ENCODE results near the gene RAD51B. TPM values are rescaled to one million over a fixed set of nuclear protein-coding genes. Genes with fewer than 3 reads are reported as not detected.

The RAD51B gene
- total and polyA plus RNA-seq, 2 experiments from 2014 or later = 10.1 to 18.0 TPM

- H3K36me3 ChIP-seq (replicated peaks; ENCODE audit: insufficient read depth, low read depth) = no peaks in the 10 kb centered on the region
- no peak overlapping the region for H2AFZ ChIP-seq
- H3K27me3 ChIP-seq = no peaks in the 10 kb centered on the region
- no peak for TF ChIP-seq EZH2 (IDR thresholded peaks at IDR 0.05; ENCODE audit: borderline replicate concordance)
- TF ChIP-seq EZH2phosphoT487 (IDR thresholded peaks at IDR 0.05; ENCODE audit: low read depth, severe bottlenecking, unreplicated experiment) = no peak
- TF ChIP-seq CTCF (IDR thresholded peaks at IDR 0.05; ENCODE audit: poor library complexity) = no peak
- peak overlapping the region; percentile 36 for H3K27ac ChIP-seq
- no peak for DNase-seq (ENCODE audit: low spot score)
- peaks cover 12% of the 10 kb centered on the region for H3K4me1 ChIP-seq (ENCODE audit: insufficient read depth)
- H4K20me1 ChIP-seq (ENCODE audit: insufficient read depth, poor library complexity, severe bottlenecking) = no peaks in the 10 kb centered on the region
- H3K4me3 ChIP-seq = no peak overlapping the region
- no peaks in the 10 kb centered on the region for H3K9me3 ChIP-seq (ENCODE audit: low read depth)
- no peaks in the 10 kb centered on the region for H3K9me2 ChIP-seq (replicated peaks; ENCODE audit: insufficient read depth)
- H3K79me2 ChIP-seq = no peaks in the 10 kb centered on the region
- WGBS (ENCODE audit: low lambda C conversion rate, missing lambda C conversion rate) = 86% methylated on average over 14 of the region's 14 CpGs
- no peak overlapping the region for H3K4me2 ChIP-seq
Observed at GRCh38 chr14:68692916-68693771, 873.6 kb downstream of the RAD51B start.

- Histone ChIP-seq H2AFZ (no peak overlapping the region), H3K27me3 (no peaks in the 10 kb centered on the region), H3K4me3 (no peak overlapping the region), H3K4me1 (ENCODE audit: insufficient read depth) (peaks cover 5% of the 10 kb centered on the region), H3K4me2 (no peak overlapping the region), H3K36me3 (replicated peaks; ENCODE audit: insufficient read depth, low read depth) (no peaks in the 10 kb centered on the region), H4K20me1 (ENCODE audit: insufficient read depth, poor library complexity, severe bottlenecking) (no peaks in the 10 kb centered on the region), H3K27ac (no peak overlapping the region), H3K79me2 (no peaks in the 10 kb centered on the region), H3K9me2 (replicated peaks; ENCODE audit: insufficient read depth) (no peaks in the 10 kb centered on the region), H3K9me3 (ENCODE audit: low read depth) (no peaks in the 10 kb centered on the region)
- WGBS (ENCODE audit: low lambda C conversion rate, missing lambda C conversion rate) = 84% methylated on average over 2 of the region's 2 CpGs
- TF ChIP-seq EZH2 (IDR thresholded peaks at IDR 0.05; ENCODE audit: borderline replicate concordance) = no peak
- no peak for TF ChIP-seq EZH2phosphoT487 (IDR thresholded peaks at IDR 0.05; ENCODE audit: low read depth, severe bottlenecking, unreplicated experiment)
- TF ChIP-seq CTCF (IDR thresholded peaks at IDR 0.05; ENCODE audit: poor library complexity) = no peak
- DNase-seq (ENCODE audit: low spot score) = no peak
Observed at GRCh38 chr14:68693926-68694325, 874.3 kb downstream of the RAD51B start.

GRCh38 chr14:68694516-68695235 is 875.1 kb downstream of the RAD51B start:
- no peak overlapping the region for H2AFZ ChIP-seq
- H3K9me2 ChIP-seq (replicated peaks; ENCODE audit: insufficient read depth) = no peaks in the 10 kb centered on the region
- H3K36me3 ChIP-seq (replicated peaks; ENCODE audit: insufficient read depth, low read depth) = no peaks in the 10 kb centered on the region
- WGBS (ENCODE audit: low lambda C conversion rate, missing lambda C conversion rate) = 91% methylated on average over 7 of the region's 7 CpGs
- H3K9me3 ChIP-seq (ENCODE audit: low read depth) = no peaks in the 10 kb centered on the region
- no peak overlapping the region for H3K4me3 ChIP-seq
- H3K4me2 ChIP-seq = no peak overlapping the region
- no peaks in the 10 kb centered on the region for H3K79me2 ChIP-seq
- no peaks in the 10 kb centered on the region for H4K20me1 ChIP-seq (ENCODE audit: insufficient read depth, poor library complexity, severe bottlenecking)
- TF ChIP-seq EZH2phosphoT487 (IDR thresholded peaks at IDR 0.05; ENCODE audit: low read depth, severe bottlenecking, unreplicated experiment) (no peak), CTCF (IDR thresholded peaks at IDR 0.05; ENCODE audit: poor library complexity) (no peak), EZH2 (IDR thresholded peaks at IDR 0.05; ENCODE audit: borderline replicate concordance) (no peak)
- no peak for DNase-seq (ENCODE audit: low spot score)
- H3K27me3 ChIP-seq = no peaks in the 10 kb centered on the region
- H3K4me1 ChIP-seq (ENCODE audit: insufficient read depth) = peaks cover 2% of the 10 kb centered on the region
- H3K27ac ChIP-seq = no peak overlapping the region

Measured in hepatocyte (in vitro differentiated cells).